Measurements from ENCODE around the gene MYOF. TPM values are rescaled to one million over a fixed set of nuclear protein-coding genes. Genes with fewer than 3 reads are reported as not detected.

The MYOF gene
- polyA plus RNA-seq, 1 of the 3 experiments (the other 2 are of a cell fraction): 103 TPM

DNA sequence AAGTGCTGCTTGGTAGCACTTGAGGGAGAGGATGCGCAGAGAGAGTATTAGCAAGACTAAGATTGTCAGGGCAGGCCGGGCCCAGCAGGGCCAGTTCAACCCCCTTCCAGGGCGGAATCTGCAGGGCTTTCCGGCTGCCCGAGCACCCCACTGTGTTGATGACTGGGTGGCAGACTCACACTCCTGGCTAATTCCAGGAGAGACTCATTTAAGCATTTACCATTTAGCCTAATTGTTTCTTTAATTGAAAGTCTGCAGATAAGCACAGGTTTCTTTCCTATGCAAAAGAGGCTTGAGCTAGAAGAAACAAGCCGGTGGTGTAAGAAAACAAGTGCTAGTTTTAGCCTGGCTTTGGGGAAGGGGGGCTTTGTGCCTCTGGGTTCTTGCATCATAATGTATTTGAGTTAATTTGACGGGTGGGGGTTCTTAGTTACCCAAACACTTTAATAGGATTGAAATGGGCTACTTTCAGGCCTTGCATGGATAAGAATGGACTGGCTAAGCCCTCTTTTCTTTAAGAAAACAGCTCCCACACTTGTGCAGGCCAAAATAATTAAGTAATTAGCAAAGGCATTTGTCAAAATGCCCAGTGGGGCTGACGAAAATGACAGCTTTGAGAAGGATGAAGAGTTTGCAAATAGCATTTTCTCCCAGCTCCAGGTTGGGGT is 201.3 kb downstream of the MYOF start:
- ChIA-PET CTCF (interaction anchor here (0.7 to 1.5 kb wide), 3 partner anchors 17 to 207 kb away, joined by 3 read pairs; partner anchors contain the start of gene CYP26A1), POLR2A (no interaction called here)
- H3K9me2 ChIP-seq: no peaks in the 10 kb centered on the region
- DNase-seq: no peak
- H3K36me3 ChIP-seq (replicated peaks in 1 of 2; ENCODE audit: control insufficient read depth in 1 of 2, insufficient read depth in 2 of 2, low read length in 1 of 2): no peaks in the 10 kb centered on the region
- H3F3A ChIP-seq (replicated peaks; ENCODE audit: insufficient read depth): no peaks in the 10 kb centered on the region
- no peaks in the 10 kb centered on the region; the same call in 1 of the 2 replicates for H3K27me3 ChIP-seq (ENCODE audit: insufficient read depth)
- H3K27ac ChIP-seq (ENCODE audit: low read depth in 2 of 2, low read length in 1 of 2): no peak overlapping the region
- H3K9ac ChIP-seq: no peak overlapping the region
- no peak overlapping the region for H3K4me3 ChIP-seq (ENCODE audit: low read depth in 2 of 2, low read length in 1 of 2)
- 60% methylated on average over 5 of the region's 8 CpGs for WGBS (ENCODE audit: low lambda C conversion rate)
- no peak overlapping the region for H2AFZ ChIP-seq (ENCODE audit: low read depth)
- no peaks in the 10 kb centered on the region for H3K79me2 ChIP-seq (ENCODE audit: insufficient read depth)
- no peaks in the 10 kb centered on the region for H3K9me3 ChIP-seq
- no peaks in the 10 kb centered on the region for H4K20me1 ChIP-seq (ENCODE audit: insufficient read depth)
- TF ChIP-seq SMC3 (IDR thresholded peaks at IDR 0.05; ENCODE audit: low read depth, low read length) (no peak), TEAD4 (IDR thresholded peaks at IDR 0.05; ENCODE audit: borderline replicate concordance, insufficient read depth) (no peak), CTCF (IDR thresholded peaks at IDR 0.05) (no peak), MEF2A (IDR thresholded peaks at IDR 0.05; ENCODE audit: borderline replicate concordance, low read depth) (no peak), TCF12 (IDR thresholded peaks at IDR 0.05) (no peak), EZH2phosphoT487 (IDR thresholded peaks at IDR 0.05; ENCODE audit: borderline replicate concordance, low read depth) (no peak), FOXJ3 (CRISPR knock-in tag; IDR thresholded peaks at IDR 0.05) (no peak), FOSL2 (IDR thresholded peaks at IDR 0.05; ENCODE audit: borderline replicate concordance, low read depth) (no peak), RCOR1 (IDR thresholded peaks at IDR 0.05; ENCODE audit: low read length) (no peak), ELF1 (IDR thresholded peaks at IDR 0.05) (no peak), EP300 (IDR thresholded peaks at IDR 0.05; ENCODE audit: borderline replicate concordance in 1 of 2, low read depth in 1 of 2, low read length in 1 of 2) (no peak), RXRA (IDR thresholded peaks at IDR 0.05; ENCODE audit: borderline replicate concordance, low read depth) (no peak), MAX (IDR thresholded peaks at IDR 0.05; ENCODE audit: low read depth) (no peak)
- H3K4me1 ChIP-seq (ENCODE audit: control insufficient read depth in 1 of 2, insufficient read depth in 2 of 2, low read depth in 1 of 2, low read length in 1 of 2): no peaks in the 10 kb centered on the region
- no peak overlapping the region for H3K4me2 ChIP-seq

DNA sequence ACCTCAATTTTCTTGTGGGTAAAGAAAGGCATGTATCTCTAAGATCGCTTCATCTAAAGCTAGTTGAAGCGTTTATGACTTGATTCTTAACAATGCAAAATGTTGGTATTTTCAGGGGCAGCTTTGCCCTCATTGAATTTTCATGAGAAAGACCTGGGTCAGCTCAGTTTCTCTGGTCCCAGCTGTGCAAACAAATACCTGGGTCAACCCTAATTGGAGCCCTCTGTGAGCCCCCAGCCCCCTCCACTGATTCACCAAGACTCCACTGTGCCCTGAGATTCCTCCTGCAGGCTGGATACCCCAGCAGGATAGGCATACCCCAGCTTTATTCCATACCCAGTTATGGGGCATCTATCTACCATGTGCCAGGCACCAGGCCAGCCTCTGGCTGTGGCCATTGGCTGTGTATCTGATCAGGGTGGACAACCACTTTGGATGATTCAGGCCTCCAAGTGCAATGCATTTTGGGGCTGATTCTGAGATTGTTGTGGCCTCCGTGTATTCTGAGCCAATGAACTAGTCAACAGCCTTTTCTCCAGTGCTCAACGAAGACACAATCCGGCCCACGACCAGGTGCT is 201.9 kb downstream of the MYOF start:
- no peaks in the 10 kb centered on the region; the same call in 1 of the 2 replicates for H3K27me3 ChIP-seq (ENCODE audit: insufficient read depth)
- no peaks in the 10 kb centered on the region for H3F3A ChIP-seq (replicated peaks; ENCODE audit: insufficient read depth)
- no peak overlapping the region for H3K27ac ChIP-seq (ENCODE audit: low read depth in 2 of 2, low read length in 1 of 2)
- H3K9ac ChIP-seq: no peak overlapping the region
- POLR2A ChIA-PET: no interaction called here
- no peaks in the 10 kb centered on the region for H3K79me2 ChIP-seq (ENCODE audit: insufficient read depth)
- WGBS (ENCODE audit: low lambda C conversion rate): 58% methylated on average over 6 of the region's 6 CpGs
- H3K36me3 ChIP-seq (replicated peaks in 1 of 2; ENCODE audit: control insufficient read depth in 1 of 2, insufficient read depth in 2 of 2, low read length in 1 of 2): no peaks in the 10 kb centered on the region
- no peaks in the 10 kb centered on the region for H3K4me1 ChIP-seq (ENCODE audit: control insufficient read depth in 1 of 2, insufficient read depth in 2 of 2, low read depth in 1 of 2, low read length in 1 of 2)
- no peaks in the 10 kb centered on the region for H4K20me1 ChIP-seq (ENCODE audit: insufficient read depth)
- no peak for DNase-seq
- CTCF ChIA-PET: interaction anchor here (1.0 to 1.1 kb wide), 2 partner anchors 201 to 205 kb away, joined by 3 read pairs; no protein-coding TSS in a partner anchor
- H3K4me3 ChIP-seq (ENCODE audit: low read depth in 2 of 2, low read length in 1 of 2): no peak overlapping the region
- H3K9me3 ChIP-seq: no peaks in the 10 kb centered on the region
- no peaks in the 10 kb centered on the region for H3K9me2 ChIP-seq
- H2AFZ ChIP-seq (ENCODE audit: low read depth): no peak overlapping the region
- no peak overlapping the region for H3K4me2 ChIP-seq
- TF ChIP-seq JUND (IDR thresholded peaks at IDR 0.05): no peak
- TF ChIP-seq MEF2A (IDR thresholded peaks at IDR 0.05; ENCODE audit: borderline replicate concordance, low read depth): no peak
- no peak for TF ChIP-seq CTCF (IDR thresholded peaks at IDR 0.05)
- no peak for TF ChIP-seq YY1 (IDR thresholded peaks at IDR 0.05; ENCODE audit: low read depth)
- TF ChIP-seq POLR2AphosphoS5 (IDR thresholded peaks at IDR 0.05; ENCODE audit: low read depth, low read length): no peak
- TF ChIP-seq PBX3 (IDR thresholded peaks at IDR 0.05): no peak
- no peak for TF ChIP-seq FOXM1 (IDR thresholded peaks at IDR 0.05; ENCODE audit: low read depth)
- TF ChIP-seq RCOR1 (IDR thresholded peaks at IDR 0.05; ENCODE audit: low read length): no peak

All from SK-N-SH (cell line).